B cell (primary cell): ENCODE results near the gene AIG1. TPM values are rescaled to one million over a fixed set of nuclear protein-coding genes. Genes with fewer than 3 reads are reported as not detected.

ENCODE experiments used
- ATAC-seq: fragments of 200-7000 bp; cut with Tn5 transposase; one replicate; pipeline ENCODE4 v1.10.0; 2021; ENCODE audit warnings: low read depth, mild to moderate bottlenecking, moderate number of reproducible peaks, moderate library complexity
- CTCF ChIA-PET: fragments of 350-600 bp; sonication (Branson Sonifier 250); formaldehyde crosslinking; loops from one replicate; lab custom pipeline; 2021; ENCODE audit warnings: antibody characterized with exemption, inconsistent platforms; lab: Charles Lee
- POLR2A ChIA-PET: fragments of 350-600 bp; sonication (Branson Sonifier 250); formaldehyde crosslinking; loops from one replicate; lab custom pipeline; 2021; ENCODE audit warnings: antibody characterized with exemption; lab: Charles Lee
- DNase-seq: peaks from one replicate; pipeline ENCODE4 v3.0.0; 2013
- H2AFZ ChIP-seq: 2 replicates; pipeline ENCODE4 v1.6.1; 2012; ENCODE audit warnings: mild to moderate bottlenecking, low read depth, low read length; ENCODE audit not compliant: insufficient read depth, poor library complexity, severe bottlenecking
- H3K27ac ChIP-seq, 2 donors: 1 replicate in 1 of 2; 2 replicates in 1 of 2; pipeline ENCODE4 v1.5.1; 2012 to 2013; ENCODE audit warnings: low read length in 2 of 2, mild to moderate bottlenecking in 2 of 2, moderate library complexity in 1 of 2
- H3K27me3 ChIP-seq, 4 experiments: fragments of 200-600 bp in 1 of 4; sonication (generic) in 1 of 4; replicated peaks in 1 of 4; 1 replicate in 2 of 4; 2 replicates in 2 of 4; pipeline versions ENCODE4 v1.6.1 to v1.7.0; 2013 to 2016; ENCODE audit warnings: low read length in 3 of 4, mild to moderate bottlenecking in 2 of 4, mixed read lengths in 1 of 4, moderate library complexity in 1 of 4; ENCODE audit not compliant: insufficient read depth in 4 of 4, control insufficient read depth in 3 of 4; ENCODE audit errors: control extremely low read depth in 1 of 4
- H3K36me3 ChIP-seq, 2 experiments: replicated peaks in 1 of 2; 1 replicate in 1 of 2; 2 replicates in 1 of 2; pipeline versions ENCODE4 v1.6.1 to v1.7.1; 2013; ENCODE audit warnings: low read length in 1 of 2; ENCODE audit not compliant: insufficient read depth in 2 of 2, control insufficient read depth in 1 of 2; ENCODE audit errors: control extremely low read depth in 1 of 2, extremely low read depth in 1 of 2
- H3K4me1 ChIP-seq, 2 donors: fragments of 200-600 bp in 1 of 2; sonication (generic) in 1 of 2; 1 replicate in 1 of 2; 2 replicates in 1 of 2; pipeline versions ENCODE4 v1.5.1 to v1.6.1; 2013 to 2017; ENCODE audit warnings: low read length in 2 of 2; ENCODE audit not compliant: control insufficient read depth in 2 of 2, insufficient read depth in 2 of 2
- H3K4me2 ChIP-seq: replicated peaks from 2 replicates; pipeline ENCODE3; 2012; ENCODE audit warnings: mild to moderate bottlenecking, low read depth, low read length; ENCODE audit not compliant: poor library complexity, severe bottlenecking
- H3K4me3 ChIP-seq, 5 experiments: fragments of 200-600 bp in 1 of 5; sonication (generic) in 1 of 5; 1 replicate in 3 of 5; 2 replicates in 2 of 5; pipeline versions ENCODE4 v1.5.1 to v1.7.0; 2011 to 2016; ENCODE audit warnings: low read length in 4 of 5, mild to moderate bottlenecking in 4 of 5, low read depth in 2 of 5, control low read depth in 1 of 5, moderate library complexity in 1 of 5; ENCODE audit not compliant: insufficient read depth in 1 of 5; ENCODE audit errors: control extremely low read depth in 1 of 5, extremely low read depth in 1 of 5
- H3K79me2 ChIP-seq: fragments of 200-600 bp; sonication (generic); one replicate; pipeline ENCODE4 v1.6.0; 2016; ENCODE audit warnings: low read length; ENCODE audit not compliant: control insufficient read depth, insufficient read depth
- H3K9ac ChIP-seq: fragments of 200-600 bp; sonication (generic); 2 replicates; pipeline ENCODE4 v1.6.1; 2017; ENCODE audit warnings: mild to moderate bottlenecking, low read length, moderate library complexity
- H3K9me3 ChIP-seq, 3 donors: one replicate each; pipeline versions ENCODE4 v1.6.1 to v1.7.1; 2013; ENCODE audit warnings: low read length in 2 of 3; ENCODE audit not compliant: control insufficient read depth in 2 of 3, insufficient read depth in 1 of 3; ENCODE audit errors: control extremely low read depth in 1 of 3
- H4K20me1 ChIP-seq: 2 replicates; pipeline ENCODE4 v1.6.0; 2012; ENCODE audit warnings: mild to moderate bottlenecking, low read length; ENCODE audit not compliant: insufficient read depth, control insufficient read depth, poor library complexity, severe bottlenecking
- H3K27ac Mint-ChIP-seq: one replicate; pipeline ENCODE4 v1.8.0; 2021; ENCODE audit warnings: mixed read lengths
- H3K27me3 Mint-ChIP-seq: one replicate; pipeline ENCODE4 v1.8.0; 2021; ENCODE audit warnings: mixed read lengths
- H3K4me1 Mint-ChIP-seq: one replicate; pipeline ENCODE4 v1.8.0; 2021; ENCODE audit warnings: mixed read lengths
- H3K4me3 Mint-ChIP-seq: one replicate; pipeline ENCODE4 v1.8.0; 2021; ENCODE audit warnings: mixed read lengths
- H3K9me3 Mint-ChIP-seq: one replicate; pipeline ENCODE4 v1.8.0; 2022; ENCODE audit warnings: mixed read lengths; ENCODE audit not compliant: insufficient read depth
- CTCF ChIP-seq: fragments of 200-600 bp; IDR thresholded peaks from one replicate; pipeline ENCODE4 v1.8.0; 2022; ENCODE audit warnings: antibody characterized with exemption, mild to moderate bottlenecking
- EZH2 ChIP-seq: IDR thresholded peaks from 2 replicates; pipeline ENCODE4 v1.6.1; 2012; ENCODE audit warnings: borderline replicate concordance, low read depth, mild to moderate bottlenecking, moderate library complexity, low read length; ENCODE audit not compliant: insufficient read depth, poor library complexity, severe bottlenecking
- WGBS: methylation state at CpG from one replicate; pipeline ENCODE4 v1.1.5; 2013; ENCODE audit warnings: missing lambda C conversion rate; ENCODE audit not compliant: insufficient coverage; 5-methylcytosine and 5-hydroxymethylcytosine counted together
- intact Hi-C: fragments of 100-400 bp; cut with micrococcal nuclease; formaldehyde crosslinking; loops from one replicate; pipeline ENCODE4 v1.10.0; 2022
- polyA plus RNA-seq: library from polyadenylated mRNA; depleted of rRNA; stranded (reverse); fragments of >200 nt; gene quantifications from 2 replicates; pipeline ENCODE4 v1.2.3, GENCODE V29; 2012
- total RNA-seq, 2 donors: library from RNA; stranded (reverse); fragments of 120-200 nt in 1 of 2; gene quantifications; 1 replicate in 1 of 2; 2 replicates in 1 of 2; pipeline versions ENCODE4 v1.2.3 to v1.2.4, GENCODE V29; 2013 to 2022

The AIG1 gene
- total and polyA plus RNA-seq, 2 donors (not counting 1 experiment from before 2014, with no cell fraction given): 7.0 to 9.0 TPM

DNA sequence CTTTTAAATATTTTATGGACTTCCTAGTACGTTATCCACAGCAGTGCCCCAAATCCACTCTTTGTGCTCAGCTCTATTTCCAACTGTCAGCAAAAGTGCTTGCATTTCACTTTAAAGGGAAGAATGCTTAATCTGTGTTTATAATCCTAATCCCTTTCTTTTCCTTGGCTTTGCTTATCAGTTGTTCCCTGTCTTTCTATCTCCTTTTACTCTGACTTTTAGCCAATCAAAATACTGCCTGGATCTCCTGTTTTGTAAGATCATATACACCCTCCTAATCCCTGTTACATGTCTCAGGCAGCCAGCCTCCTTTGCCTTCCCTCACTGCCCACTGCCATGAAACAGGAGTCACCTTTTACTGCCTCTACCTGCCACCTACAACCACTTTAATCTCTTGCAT, 102.9 kb downstream of the AIG1 start:
- H3K4me1 ChIP-seq: no peaks in the 10 kb centered on the region
- DNase-seq: no peak
- WGBS: no CpG with 5 or more reads among the region's 1 CpG
- H3K27me3 ChIP-seq: no peaks in the 10 kb centered on the region
- no peaks in the 10 kb centered on the region for H3K27me3 Mint-ChIP-seq
- H2AFZ ChIP-seq: no peak overlapping the region
- H3K4me2 ChIP-seq: no peak overlapping the region
- ChIA-PET CTCF (no interaction called here), POLR2A (no interaction called here)
- H3K9me3 Mint-ChIP-seq: no peaks in the 10 kb centered on the region
- ATAC-seq: no peak
- H4K20me1 ChIP-seq: no peaks in the 10 kb centered on the region
- H3K36me3 ChIP-seq: no peaks in the 10 kb centered on the region
- H3K4me3 ChIP-seq: no peak overlapping the region
- intact Hi-C loops: no loop called here
- no peak overlapping the region for H3K9ac ChIP-seq
- H3K4me1 Mint-ChIP-seq: no peaks in the 10 kb centered on the region
- H3K27ac ChIP-seq: no peak overlapping the region
- TF ChIP-seq CTCF (no peak), EZH2 (no peak)
- no peaks in the 10 kb centered on the region for H3K9me3 ChIP-seq
- H3K4me3 Mint-ChIP-seq: no peak overlapping the region
- H3K79me2 ChIP-seq: no peaks in the 10 kb centered on the region
- no peak overlapping the region for H3K27ac Mint-ChIP-seq

DNA sequence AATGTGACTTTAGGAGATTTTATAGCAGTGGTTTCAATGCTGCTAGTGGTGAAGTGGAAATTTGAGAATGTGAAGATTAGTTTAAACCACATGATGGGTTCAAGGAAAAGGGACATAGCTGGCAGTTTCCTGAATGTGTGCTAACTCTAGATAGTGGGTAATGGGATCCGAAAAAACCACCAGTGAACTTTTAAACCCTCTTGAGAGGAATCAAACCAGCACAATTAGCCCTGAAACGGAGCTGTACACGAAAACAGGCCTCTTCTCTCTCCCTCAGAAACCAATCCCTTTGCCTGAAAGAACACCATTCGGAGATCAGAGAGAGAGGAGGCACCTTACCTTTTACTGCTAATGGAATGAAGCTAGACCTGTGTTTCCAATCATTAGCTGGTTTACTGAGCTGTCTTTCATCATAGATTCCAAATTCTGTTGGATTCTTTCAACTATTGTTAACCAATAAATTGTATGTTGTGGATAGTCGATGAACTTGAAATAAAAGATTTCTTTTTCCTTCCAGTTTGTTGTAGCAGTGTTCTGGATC, 103.9 kb downstream of the AIG1 start:
- H3K4me3 Mint-ChIP-seq: no peak overlapping the region
- Histone ChIP-seq H3K4me3 (no peak overlapping the region), H3K9me3 (no peaks in the 10 kb centered on the region), H3K79me2 (no peaks in the 10 kb centered on the region), H4K20me1 (no peaks in the 10 kb centered on the region), H3K27ac (no peak overlapping the region), H3K27me3 (no peaks in the 10 kb centered on the region), H3K4me2 (no peak overlapping the region), H2AFZ (no peak overlapping the region), H3K9ac (no peak overlapping the region), H3K36me3 (no peaks in the 10 kb centered on the region), H3K4me1 (no peaks in the 10 kb centered on the region)
- H3K4me1 Mint-ChIP-seq: no peaks in the 10 kb centered on the region
- 80% methylated on average over 1 of the region's 5 CpGs for WGBS
- no peaks in the 10 kb centered on the region for H3K9me3 Mint-ChIP-seq
- TF ChIP-seq EZH2 (no peak), CTCF (no peak)
- no peaks in the 10 kb centered on the region for H3K27me3 Mint-ChIP-seq
- ATAC-seq (no peak), DNase-seq (no peak)
- intact Hi-C loops: no loop called here
- CTCF ChIA-PET: interaction anchor here (1.2 kb wide), 1 partner anchor 261 kb away, joined by 3 read pairs; no protein-coding TSS in a partner anchor
- POLR2A ChIA-PET: no interaction called here
- no peak overlapping the region for H3K27ac Mint-ChIP-seq
